NCI-H128 (cell line): ENCODE results near the gene TANGO2.

ENCODE experiments used
- DNase-seq: peaks from one replicate; lab custom pipeline; 2025; ENCODE audit not compliant: unreplicated experiment; lab: John Stamatoyannopoulos, UW

Gene TANGO2

GRCh38 chr22:20020533-20021195 is at the start of gene TANGO2:
TANGO2 (plus strand) TSS chr22:20021110; CDS start chr22:20036799, 15,689 bp downstream.
- peak; percentile 56 for DNase-seq

GRCh38 chr22:19971276-19972124 is 49.4 kb upstream of the TANGO2 start:
- no peak for DNase-seq

- no peak for DNase-seq
Observed at GRCh38 chr22:19972251-19972650, 48.7 kb upstream of the TANGO2 start.

- DNase-seq: no peak
Observed at GRCh38 chr22:19972652-19973550, 48.0 kb upstream of the TANGO2 start.

- DNase-seq: no peak
Observed at GRCh38 chr22:19973551-19974267, 47.2 kb upstream of the TANGO2 start.

GRCh38 chr22:19974268-19974861 is 46.5 kb upstream of the TANGO2 start:
- peak; percentile 77 for DNase-seq

GRCh38 chr22:19974935-19975706 is 45.8 kb upstream of the TANGO2 start:
- DNase-seq: peak; percentile 19

GRCh38 chr22:19975707-19976035 is 45.2 kb upstream of the TANGO2 start:
- DNase-seq: no peak

GRCh38 chr22:19976671-19977070 is 44.2 kb upstream of the TANGO2 start:
- DNase-seq: no peak

GRCh38 chr22:19977296-19978243 is 43.3 kb upstream of the TANGO2 start:
- no peak for DNase-seq

- no peak for DNase-seq
Observed at GRCh38 chr22:19978748-19979147, 42.2 kb upstream of the TANGO2 start.

- DNase-seq: no peak
Observed at GRCh38 chr22:19979712-19980493, 41.0 kb upstream of the TANGO2 start.

- no peak for DNase-seq
Observed at GRCh38 chr22:19980766-19981165, 40.1 kb upstream of the TANGO2 start.

- no peak for DNase-seq
Observed at GRCh38 chr22:19981171-19981960, 39.5 kb upstream of the TANGO2 start.

GRCh38 chr22:19981961-19982920 is 38.7 kb upstream of the TANGO2 start:
- no peak for DNase-seq
